Skeletal muscle satellite cell (primary cell): ENCODE results near the gene HOXC10.

ENCODE experiments used
- H3K27me3 ChIP-seq: 2 replicates; pipeline ENCODE4 v1.7.0; 2013; ENCODE audit warnings: low read length; ENCODE audit not compliant: control insufficient read depth, insufficient read depth
- H3K36me3 ChIP-seq: 2 replicates; pipeline ENCODE4 v1.7.0; 2013; ENCODE audit warnings: mild to moderate bottlenecking, control low read depth, low read length; ENCODE audit not compliant: insufficient read depth
- H3K4me1 ChIP-seq: 2 replicates; pipeline ENCODE4 v1.7.0; 2013; ENCODE audit warnings: low read length; ENCODE audit not compliant: control insufficient read depth, insufficient read depth
- H3K4me2 ChIP-seq: 2 replicates; pipeline ENCODE4 v1.7.0; 2013; ENCODE audit warnings: mild to moderate bottlenecking, low read length
- H3K4me3 ChIP-seq: 2 replicates; pipeline ENCODE4 v1.7.0; 2013; ENCODE audit warnings: low read length
- H3K9ac ChIP-seq: 2 replicates; pipeline ENCODE4 v1.7.0; 2013; ENCODE audit warnings: mild to moderate bottlenecking, low read depth, low read length, moderate library complexity
- H3K9me3 ChIP-seq: replicated peaks from 2 replicates; pipeline ENCODE4 v1.7.0; 2013; ENCODE audit warnings: mild to moderate bottlenecking, control low read depth, low read length

Gene HOXC10

DNA sequence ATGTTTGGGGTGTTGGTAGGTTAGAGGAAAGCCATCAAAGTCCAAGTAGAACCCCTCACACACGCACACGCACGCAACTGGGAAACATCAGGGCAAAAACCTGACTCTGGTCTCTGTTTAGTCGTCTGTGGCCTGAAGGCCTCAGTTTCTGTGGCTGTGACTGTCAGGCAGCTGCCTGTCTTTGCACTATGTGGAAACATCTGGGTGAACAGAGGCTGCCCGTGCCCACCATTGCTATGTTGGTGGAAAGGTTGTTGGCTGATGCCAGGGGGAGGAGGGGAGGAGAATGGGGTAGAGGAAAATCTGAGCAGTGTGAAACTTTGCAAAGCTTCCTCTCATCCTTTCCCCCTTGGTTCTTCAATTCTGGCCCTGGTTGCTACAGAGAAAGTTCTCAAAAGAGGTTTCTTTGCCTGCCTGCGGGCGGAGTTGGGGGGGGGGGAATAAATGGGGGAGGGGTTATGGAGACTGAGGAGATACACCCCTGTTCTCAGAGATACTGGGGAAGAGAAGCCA lies 7.5 kb downstream of the HOXC10 start:
- H3K4me2 ChIP-seq: peak overlapping the region; percentile 100
- peaks cover 71% of the 10 kb centered on the region for H3K4me1 ChIP-seq
- H3K4me3 ChIP-seq: peak overlapping the region; percentile 93
- H3K36me3 ChIP-seq: no peaks in the 10 kb centered on the region
- H3K9me3 ChIP-seq: no peaks in the 10 kb centered on the region
- peak overlapping the region; percentile 99 for H3K9ac ChIP-seq
- no peaks in the 10 kb centered on the region for H3K27me3 ChIP-seq

DNA sequence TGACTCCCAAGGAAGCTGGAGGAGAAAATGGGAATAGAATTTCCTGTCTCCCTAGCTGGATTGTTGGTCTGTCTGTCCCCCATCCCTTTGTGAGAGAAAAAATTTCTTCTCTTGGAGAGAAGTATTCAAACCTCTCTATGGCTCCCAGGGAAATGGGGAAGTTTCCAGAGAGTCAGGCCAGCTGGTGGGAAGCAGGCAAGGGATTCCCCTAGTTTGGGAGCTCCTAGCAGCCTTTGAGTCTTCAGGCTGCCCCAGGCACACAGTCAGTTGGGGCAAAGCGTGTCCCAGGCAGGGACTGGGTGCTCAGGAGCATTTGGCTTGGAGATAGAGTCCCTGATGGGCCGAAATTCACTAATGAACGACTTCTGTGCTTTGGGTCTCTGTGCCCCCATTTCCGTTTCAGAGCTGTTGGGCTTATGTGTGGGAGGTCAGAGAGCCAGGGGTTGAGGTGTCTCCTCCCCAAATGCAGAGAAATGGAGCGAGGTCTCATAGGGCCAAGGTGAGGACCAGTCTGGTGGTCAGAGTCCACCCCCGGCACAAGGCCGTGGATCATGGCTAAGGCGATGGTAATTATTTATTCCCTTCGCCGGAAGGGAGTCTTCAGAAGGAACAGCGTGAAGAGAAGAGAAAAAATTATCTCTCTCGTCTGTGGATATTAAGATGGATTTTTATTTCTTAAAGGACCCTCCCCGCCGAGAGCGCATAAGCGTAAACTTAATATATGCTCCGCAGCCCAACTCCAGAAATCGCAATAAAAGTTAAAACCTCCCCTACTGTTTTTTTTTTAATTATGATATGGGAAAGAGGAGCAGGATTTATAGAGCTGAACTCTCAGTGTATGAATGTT lies 8.4 kb downstream of the HOXC10 start:
- H3K4me3 ChIP-seq: peak overlapping the region; percentile 85
- peaks cover 71% of the 10 kb centered on the region for H3K4me1 ChIP-seq
- H3K9ac ChIP-seq: peak overlapping the region; percentile 99
- H3K9me3 ChIP-seq: no peaks in the 10 kb centered on the region
- no peaks in the 10 kb centered on the region for H3K36me3 ChIP-seq
- no peaks in the 10 kb centered on the region for H3K27me3 ChIP-seq
- H3K4me2 ChIP-seq: peak overlapping the region; percentile 100

DNA sequence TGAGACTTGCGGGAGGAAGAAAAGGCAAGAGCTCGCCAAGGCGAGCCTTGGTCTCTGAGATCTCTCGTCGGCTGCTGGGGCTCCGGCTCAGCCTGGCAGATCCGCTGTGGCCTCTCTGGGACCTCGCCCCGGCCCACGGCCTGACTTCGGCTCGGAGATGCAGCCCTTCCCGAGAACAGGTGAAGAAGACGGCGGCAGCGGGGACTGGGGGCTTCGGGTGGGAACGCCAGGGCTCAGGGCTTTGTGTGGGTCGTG lies 9.0 kb downstream of the HOXC10 start:
- no peaks in the 10 kb centered on the region for H3K27me3 ChIP-seq
- peak overlapping the region; percentile 99 for H3K9ac ChIP-seq
- no peaks in the 10 kb centered on the region for H3K9me3 ChIP-seq
- no peaks in the 10 kb centered on the region for H3K36me3 ChIP-seq
- peak overlapping the region; percentile 100 for H3K4me2 ChIP-seq
- peaks cover 69% of the 10 kb centered on the region for H3K4me1 ChIP-seq
- H3K4me3 ChIP-seq: peak overlapping the region; percentile 85

DNA sequence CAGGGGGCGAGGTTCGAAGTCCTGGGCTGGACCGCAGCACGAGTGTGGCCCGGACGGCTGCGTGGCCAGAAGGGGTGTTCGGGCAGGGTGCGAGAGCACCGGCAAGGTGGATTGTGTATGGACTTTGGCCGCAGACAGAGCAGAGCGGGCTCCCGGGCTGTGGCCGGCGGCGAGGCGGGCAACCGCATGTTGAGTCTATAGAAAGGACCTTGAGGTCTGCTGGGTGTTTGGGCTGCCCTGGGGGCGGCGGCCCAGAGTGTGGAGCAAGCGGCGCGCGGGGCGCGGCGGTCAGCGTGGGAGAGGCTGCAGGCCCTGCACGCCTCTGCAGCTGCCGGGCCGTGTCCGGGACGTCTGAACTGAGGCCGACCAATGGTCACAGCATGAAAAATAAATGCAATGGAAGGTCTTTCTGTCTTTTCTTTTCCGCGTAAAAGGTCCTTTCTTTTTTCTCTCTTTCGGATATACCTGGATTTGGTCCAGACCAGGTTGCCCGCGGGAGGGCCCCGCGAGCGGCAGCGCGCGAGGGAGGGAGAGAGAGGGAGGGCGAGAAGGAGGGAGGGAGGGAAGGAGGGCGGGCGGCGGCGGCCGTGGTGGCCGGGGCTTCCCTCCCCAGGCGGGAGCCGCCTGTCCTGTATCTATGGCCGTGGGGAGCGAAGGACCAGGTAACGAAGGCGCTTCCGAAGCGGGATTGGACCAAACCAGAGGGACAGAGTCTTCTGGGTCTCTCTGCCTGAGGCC lies 9.5 kb downstream of the HOXC10 start:
- no peaks in the 10 kb centered on the region for H3K27me3 ChIP-seq
- H3K36me3 ChIP-seq: no peaks in the 10 kb centered on the region
- peak overlapping the region; percentile 85 for H3K4me3 ChIP-seq
- peaks cover 66% of the 10 kb centered on the region for H3K4me1 ChIP-seq
- peak overlapping the region; percentile 100 for H3K4me2 ChIP-seq
- peak overlapping the region; percentile 99 for H3K9ac ChIP-seq
- H3K9me3 ChIP-seq: no peaks in the 10 kb centered on the region

DNA sequence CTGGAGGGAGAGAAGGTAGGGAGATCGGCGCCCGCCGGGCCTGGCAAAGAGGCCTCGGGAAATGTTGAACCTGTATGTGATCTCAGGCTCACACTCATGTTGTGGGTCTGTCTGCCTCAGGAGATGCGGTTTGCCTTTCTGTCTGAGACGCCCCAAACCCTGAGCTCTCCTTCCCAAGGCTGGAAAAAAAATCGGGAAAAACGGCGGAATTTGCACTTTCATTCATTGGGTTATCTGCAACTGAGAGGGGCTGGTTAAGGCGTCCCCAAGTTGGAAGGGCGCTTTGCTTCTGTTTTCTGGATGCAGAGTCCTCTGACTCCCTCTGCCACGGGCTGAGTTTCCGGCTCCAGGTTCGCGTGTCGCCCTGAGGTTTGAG lies 10.0 kb downstream of the HOXC10 start:
- Histone ChIP-seq H3K4me2 (peak overlapping the region; percentile 100), H3K36me3 (no peaks in the 10 kb centered on the region), H3K9ac (peak overlapping the region; percentile 99), H3K4me1 (peaks cover 61% of the 10 kb centered on the region), H3K27me3 (no peaks in the 10 kb centered on the region), H3K4me3 (peak overlapping the region; percentile 85), H3K9me3 (no peaks in the 10 kb centered on the region)

DNA sequence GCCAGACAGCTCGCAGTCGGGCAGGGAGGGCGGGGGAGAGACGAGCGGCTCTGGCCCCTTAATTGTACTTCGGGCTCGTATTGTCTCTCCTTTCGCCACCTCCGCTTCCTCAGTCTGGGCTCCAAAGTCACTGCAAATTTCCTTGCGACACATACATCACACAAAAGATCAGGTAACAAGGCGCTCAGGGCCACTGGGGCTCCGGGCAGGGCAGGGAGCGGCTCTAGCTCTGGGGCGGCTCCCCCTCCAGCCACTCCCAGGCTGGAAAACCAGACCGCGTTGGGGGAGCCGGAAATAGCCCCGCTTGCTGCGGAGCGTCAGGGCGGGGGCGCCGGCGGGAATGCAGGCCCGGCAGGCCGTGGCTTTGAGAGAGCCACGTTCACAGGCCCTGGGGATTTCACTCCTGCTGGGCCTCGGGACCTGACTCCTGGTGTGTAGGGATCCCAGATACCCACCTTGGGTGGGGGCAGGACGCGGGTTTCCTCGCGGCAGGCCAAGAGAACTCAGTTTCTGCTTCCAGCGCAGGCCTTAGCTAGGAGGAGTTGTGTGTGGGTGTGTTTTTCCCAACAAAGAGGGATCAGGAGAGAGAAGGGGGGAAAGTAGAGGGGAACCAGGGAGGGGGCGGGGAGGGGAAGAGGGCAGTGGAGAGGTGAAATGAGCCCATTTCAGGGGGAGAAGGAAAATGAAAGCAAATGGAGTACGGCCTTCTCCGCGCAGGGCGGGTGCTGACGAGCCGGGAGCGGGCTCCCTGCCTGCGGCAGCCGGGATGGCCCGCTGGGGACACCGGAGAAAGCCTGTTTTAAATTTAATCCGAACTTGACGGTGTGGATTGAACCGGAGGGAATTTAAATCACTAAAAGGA lies 10.7 kb downstream of the HOXC10 start:
- Histone ChIP-seq H3K27me3 (no peaks in the 10 kb centered on the region), H3K9ac (peak overlapping the region; percentile 99), H3K4me3 (peak overlapping the region; percentile 85), H3K9me3 (no peaks in the 10 kb centered on the region), H3K4me2 (peak overlapping the region; percentile 100), H3K36me3 (no peaks in the 10 kb centered on the region), H3K4me1 (peaks cover 55% of the 10 kb centered on the region)

DNA sequence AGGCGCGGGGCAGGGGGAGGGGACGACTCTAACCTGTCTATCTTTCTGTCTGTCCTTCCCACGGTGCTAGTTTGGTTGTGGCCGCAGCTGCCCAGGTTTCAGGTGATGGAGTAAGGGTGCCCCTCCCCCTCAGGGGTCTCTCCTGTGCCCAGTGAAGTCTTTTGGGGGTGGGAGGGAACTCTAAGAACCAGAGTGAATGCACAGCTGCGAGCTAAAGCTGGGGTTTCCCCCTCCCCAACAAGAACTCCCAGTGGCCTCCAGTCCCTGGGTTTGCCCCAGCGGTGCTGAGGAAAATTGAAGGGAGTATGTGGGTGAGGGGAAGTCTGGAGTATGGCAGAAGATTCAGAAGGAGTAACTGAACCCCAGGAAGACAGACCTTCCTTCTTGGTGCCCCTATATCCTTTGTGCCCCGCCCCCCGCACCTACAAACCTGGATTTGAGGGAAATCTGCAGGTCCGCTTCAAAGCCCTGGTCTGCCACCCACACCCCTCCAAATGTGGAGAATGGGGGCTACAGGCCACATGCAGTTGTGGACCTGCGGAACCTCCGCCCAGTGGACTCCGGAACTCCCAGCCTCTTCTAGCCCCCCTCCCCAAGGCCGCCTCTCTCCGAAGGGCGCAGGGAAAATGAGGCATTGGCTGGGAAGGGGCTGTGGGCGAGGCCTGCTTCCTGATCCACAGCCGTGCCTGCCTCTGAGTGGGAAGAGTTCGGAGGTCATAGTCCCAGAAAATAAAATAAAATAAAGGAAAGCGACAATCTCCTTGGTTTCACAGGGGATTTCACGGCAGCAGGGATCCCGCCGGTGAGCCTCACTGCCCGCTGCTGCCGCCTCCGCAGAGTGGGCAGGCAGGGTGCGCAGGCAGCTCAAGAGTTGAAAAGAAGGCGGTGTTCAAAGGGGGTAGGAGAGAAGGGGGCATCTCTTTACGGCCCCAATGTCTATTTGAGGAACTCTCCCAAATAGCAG lies 11.6 kb downstream of the HOXC10 start:
- no peaks in the 10 kb centered on the region for H3K36me3 ChIP-seq
- H3K27me3 ChIP-seq: no peaks in the 10 kb centered on the region
- peak overlapping the region; percentile 85 for H3K4me3 ChIP-seq
- H3K4me2 ChIP-seq: peak overlapping the region; percentile 100
- H3K4me1 ChIP-seq: peaks cover 53% of the 10 kb centered on the region
- peak overlapping the region; percentile 99 for H3K9ac ChIP-seq
- H3K9me3 ChIP-seq: no peaks in the 10 kb centered on the region

DNA sequence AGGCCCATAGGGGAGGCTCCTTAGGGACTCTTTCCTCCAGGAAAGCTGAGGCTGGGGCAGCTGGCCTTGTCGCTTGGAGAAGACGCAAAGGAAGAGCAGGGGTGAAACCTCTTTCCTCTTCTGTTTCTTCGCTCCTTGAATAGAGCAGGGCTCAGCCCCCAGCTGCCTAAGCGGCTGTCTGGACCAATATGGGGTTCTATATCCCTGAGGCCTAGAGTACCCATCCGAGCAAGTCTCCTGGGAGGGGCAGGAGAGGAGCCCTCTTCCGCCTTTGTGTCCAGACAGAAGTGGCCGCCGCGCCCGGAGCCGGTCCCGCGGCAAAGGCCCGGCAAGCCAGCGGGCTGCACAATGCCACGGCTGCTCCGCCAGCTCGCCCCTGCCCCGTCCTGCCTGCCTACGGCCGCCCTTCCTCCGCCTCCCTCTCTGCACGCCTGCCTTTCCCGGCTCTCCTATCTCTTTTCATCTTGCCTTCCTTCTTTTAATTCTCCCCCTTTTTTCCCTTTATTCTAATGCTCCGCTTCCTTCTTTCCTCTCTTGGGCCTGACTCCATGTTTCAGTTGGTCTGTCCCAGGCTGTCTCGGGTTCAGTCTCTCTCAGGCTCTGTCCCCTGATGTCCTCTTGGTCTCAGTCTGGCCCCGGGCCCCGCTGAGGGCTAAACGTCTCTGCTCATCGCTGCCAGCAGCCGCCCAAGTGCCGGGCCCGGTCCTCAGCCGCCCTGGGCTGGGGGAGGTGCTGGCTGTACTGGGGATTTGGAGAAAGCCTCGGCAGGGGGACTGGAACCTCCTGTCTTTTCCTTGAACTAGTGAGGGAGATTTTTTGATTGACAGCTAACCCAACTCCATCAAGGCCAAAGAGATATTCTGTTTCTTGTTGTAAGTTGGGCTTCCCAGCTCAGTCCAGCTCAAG lies 12.5 kb downstream of the HOXC10 start:
- H3K9me3 ChIP-seq: no peaks in the 10 kb centered on the region
- H3K4me2 ChIP-seq: peak overlapping the region; percentile 100
- H3K4me1 ChIP-seq: peaks cover 53% of the 10 kb centered on the region
- H3K9ac ChIP-seq: peak overlapping the region; percentile 99
- H3K27me3 ChIP-seq: no peaks in the 10 kb centered on the region
- peaks cover 2% of the 10 kb centered on the region for H3K36me3 ChIP-seq
- H3K4me3 ChIP-seq: peak overlapping the region; percentile 85

DNA sequence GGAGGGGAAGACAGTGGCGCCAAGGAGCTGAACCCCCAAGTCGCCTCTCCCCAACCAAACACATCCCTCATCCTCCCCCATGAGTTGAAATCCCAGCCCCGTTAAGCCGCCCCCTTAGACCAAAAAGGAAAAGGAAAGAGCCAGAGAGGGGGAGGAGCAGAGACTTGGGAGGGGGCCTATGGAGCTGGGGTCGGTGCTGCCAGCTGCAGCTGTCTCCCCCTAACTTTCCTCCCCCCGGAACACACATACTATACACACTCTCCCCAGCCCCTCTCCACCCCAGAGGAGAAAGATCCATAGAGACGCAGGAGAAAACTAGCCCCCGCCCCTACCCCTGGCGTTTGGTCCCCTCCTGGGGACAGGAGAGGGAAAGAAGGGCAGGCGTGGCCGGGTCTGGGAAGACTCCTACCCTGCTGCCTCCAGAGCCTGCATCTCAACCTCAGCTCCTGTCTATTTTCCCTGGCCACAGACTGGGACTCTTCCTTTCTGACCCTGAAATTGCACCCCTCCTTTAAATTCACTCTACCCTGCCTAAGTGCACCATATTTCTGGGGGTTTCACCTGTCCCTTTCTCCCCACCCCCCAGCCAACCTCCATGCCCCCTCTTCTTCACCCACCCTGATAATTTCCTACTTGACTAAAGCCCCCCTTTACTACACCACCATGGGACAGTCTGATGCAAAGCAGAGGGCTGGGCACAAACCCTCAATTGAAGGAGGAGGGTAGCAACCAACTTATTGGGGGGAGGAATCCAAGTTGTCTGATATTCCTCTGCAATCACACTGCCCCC lies 13.4 kb downstream of the HOXC10 start:
- Histone ChIP-seq H3K9me3 (no peaks in the 10 kb centered on the region), H3K36me3 (peaks cover 8% of the 10 kb centered on the region), H3K27me3 (no peaks in the 10 kb centered on the region), H3K9ac (peak overlapping the region; percentile 99), H3K4me1 (peaks cover 52% of the 10 kb centered on the region), H3K4me3 (peak overlapping the region; percentile 85), H3K4me2 (peak overlapping the region; percentile 100)
